T-helper 2 cell treated with Interferon-gamma antibody and Interleukin-4, amounts not matched to agents 100 ng/mL and 5 ng/mL, for 36 hours (primary cell): Measurements from ENCODE around the gene RHOXF1. TPM values are rescaled to one million over a fixed set of nuclear protein-coding genes. Genes with fewer than 3 reads are reported as not detected.
"Not testable (repeated sequence)": the region's sequence is repeated elsewhere in the genome, so short reads cannot be mapped to it uniquely, and the experiment has no call there.

Experiments used
- intact Hi-C: fragments of 100-400 bp; cut with micrococcal nuclease; formaldehyde crosslinking; loops from one replicate; pipeline ENCODE4 v1.15.1; 2023
- total RNA-seq: library from RNA; stranded (reverse); gene quantifications from 2 replicates; pipeline ENCODE4 v1.2.3, GENCODE V29; 2022

Gene RHOXF1, protein sequence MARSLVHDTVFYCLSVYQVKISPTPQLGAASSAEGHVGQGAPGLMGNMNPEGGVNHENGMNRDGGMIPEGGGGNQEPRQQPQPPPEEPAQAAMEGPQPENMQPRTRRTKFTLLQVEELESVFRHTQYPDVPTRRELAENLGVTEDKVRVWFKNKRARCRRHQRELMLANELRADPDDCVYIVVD
- not detected in 2 replicates for total RNA-seq

DNA sequence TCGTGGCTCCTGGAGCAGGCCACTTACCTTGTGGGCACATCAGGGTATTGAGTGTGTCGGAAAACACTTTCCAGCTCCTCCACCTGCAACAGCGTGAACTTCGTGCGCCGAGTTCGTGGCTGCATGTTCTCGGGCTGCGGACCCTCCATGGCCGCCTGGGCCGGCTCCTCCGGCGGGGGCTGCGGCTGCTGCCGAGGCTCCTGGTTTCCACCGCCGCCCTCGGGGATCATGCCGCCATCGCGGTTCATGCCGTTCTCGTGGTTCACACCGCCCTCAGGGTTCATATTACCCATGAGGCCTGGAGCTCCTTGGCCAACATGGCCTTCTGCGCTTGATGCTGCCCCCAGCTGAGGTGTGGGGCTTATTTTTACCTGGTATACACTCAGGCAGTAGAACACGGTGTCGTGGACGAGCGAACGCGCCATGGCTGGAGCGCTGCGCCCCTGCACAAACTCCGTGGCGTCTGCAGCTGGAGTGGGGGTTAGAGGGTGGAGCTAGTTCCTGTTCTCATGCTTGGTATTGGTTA, at the start of gene RHOXF1:
Gene RHOXF1, minus strand, starts transcription at position 476 of the 526 bp plus-strand sequence. Its CDS starts 51 bp downstream, at position 425.
- intact Hi-C loops: no loop called here

DNA sequence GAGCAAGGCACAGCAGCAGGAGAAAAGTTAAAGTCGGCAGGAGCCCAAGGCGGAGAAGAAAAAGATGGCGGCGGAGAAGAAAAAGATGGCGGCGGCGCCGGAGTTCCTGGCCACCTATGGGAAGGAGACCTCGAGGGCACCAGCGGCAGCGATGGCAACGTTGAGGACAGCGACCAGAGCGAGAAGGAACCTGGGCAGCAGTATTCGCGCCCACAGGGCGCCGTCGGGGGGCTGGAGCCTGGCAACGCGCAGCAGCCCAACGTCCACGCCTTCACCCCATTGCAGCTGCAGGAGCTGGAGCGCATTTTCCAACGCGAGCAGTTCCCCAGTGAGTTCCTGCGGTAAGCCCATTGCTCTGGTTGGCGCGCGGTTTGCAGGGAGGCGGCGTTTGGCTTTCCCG, 43.4 kb upstream of the RHOXF1 start:
- intact Hi-C loops: not testable (repeated sequence)

DNA sequence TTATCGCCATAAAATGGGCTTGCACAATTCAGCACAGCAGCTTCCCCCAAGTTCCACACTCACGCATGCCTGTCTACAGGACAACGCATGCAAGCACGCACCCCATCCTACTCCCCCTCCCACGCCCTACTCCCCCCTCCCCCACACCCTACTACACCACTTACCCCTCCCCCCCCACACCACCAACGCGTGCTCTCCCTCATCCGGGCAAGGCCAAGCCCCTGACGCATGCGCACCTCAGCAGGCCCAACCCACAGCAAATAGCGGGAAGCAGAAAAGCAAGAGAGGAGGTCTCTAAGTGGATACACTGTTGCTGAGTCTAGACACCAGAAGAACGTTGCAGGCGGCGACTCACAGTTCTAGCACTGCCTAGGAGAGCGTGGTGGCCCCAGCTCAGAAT, 42.6 kb upstream of the RHOXF1 start, which contains the start of gene RHOXF2:
Gene RHOXF2, plus strand, starts transcription at position 301 of the 400 bp plus-strand sequence. CDS start 138 bp downstream, outside the sequence.
- intact Hi-C loops: not testable (repeated sequence)

DNA sequence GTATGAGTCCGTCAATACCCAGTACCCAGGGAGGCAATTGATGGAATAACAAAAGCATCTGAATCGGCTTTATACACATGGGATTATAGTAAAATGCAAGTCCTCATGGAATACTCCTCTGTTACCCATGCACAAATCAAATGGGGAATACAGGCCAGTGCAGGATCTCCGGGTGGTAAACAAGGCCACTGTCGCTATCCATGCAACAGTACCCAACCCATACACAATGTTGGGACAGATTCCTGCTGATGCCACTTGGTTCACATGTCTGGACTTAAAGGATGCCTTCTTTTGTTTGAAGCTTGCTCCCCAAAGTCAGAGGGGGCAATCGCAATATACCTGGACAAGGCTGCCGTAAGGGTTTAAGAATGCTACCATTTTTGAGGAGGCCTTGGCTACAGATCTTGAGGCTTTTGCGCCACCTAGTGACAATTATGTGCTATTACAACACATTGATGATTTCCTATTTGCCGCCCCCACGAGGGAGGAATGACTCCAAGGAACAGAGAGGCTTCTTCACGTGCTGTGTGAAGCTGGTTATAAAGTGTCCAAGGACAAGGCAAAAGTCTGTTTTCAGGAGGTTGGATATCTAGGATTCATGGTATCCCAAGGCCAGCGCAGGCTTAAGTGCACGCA, 34.5 kb upstream of the RHOXF1 start:
- intact Hi-C loops: not testable (repeated sequence)

DNA sequence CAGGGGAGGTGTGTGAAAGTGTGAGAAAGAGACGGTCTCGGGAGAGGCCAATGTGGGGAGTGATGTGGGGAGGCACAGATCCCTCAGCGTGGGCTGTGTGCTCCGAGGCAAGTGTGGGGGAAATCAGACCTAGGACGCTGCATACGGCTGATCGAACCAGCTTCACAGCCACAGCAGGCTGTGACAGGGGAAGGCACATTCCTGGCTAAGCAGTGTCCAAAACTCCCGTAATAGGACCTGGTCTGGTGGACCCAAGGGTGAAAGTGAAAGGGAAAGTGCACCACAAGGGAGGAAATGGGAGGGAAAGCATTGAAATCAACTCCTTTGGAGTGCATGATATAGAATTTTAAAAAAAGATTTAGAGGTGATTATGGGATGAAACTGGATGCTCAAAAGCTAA, 31.8 kb upstream of the RHOXF1 start:
- intact Hi-C loops: no loop called here

DNA sequence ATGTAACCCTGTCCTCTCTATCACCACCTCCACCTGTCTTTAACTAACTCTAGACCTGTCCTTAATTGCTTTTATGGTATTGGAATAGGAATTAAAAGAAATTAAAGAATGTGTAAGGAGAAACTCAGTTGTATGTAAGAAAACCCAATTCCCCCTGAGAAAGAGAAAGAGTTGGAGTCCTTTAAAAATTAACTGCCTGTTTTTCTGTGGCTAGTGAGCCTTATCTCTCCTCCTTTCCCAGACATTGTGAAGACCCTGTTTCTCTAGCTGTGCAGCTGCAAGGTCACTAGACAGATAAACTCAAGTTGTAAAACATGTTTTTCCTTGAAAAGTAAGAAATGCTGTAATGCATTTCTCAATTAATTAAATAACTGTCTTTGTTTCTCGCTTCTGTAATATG, 30.6 kb upstream of the RHOXF1 start:
- intact Hi-C loops: not testable (repeated sequence)

DNA sequence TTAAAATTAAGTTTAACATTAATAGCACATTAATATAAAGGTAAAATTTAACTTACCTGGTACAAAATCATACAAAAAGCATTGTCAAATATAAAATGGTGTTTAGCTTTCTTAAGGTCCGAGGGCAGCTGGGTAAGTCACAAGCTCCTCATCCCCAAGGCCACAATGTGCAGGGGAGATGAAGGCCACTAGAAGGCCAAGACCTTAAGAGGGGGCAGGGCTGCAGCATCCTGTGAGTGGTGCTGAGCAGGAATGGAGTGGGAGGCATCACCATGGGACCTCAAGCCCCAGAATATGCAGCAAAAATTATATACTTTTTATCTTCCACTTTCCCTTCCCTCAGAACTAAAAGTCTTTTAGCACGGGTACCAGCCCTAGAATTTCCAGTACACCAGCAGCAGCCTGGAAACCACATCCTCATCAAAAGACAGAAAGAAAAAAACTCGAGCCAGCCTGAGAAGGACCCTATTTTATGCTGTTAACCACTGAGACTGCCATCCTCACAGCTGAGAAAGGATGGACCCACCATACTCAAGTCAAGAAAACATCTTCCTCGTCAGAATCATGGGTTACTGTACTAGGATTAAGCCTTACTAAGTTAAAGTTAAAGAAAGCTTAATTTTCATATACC, 29.7 kb upstream of the RHOXF1 start:
- intact Hi-C loops: no loop called here

DNA sequence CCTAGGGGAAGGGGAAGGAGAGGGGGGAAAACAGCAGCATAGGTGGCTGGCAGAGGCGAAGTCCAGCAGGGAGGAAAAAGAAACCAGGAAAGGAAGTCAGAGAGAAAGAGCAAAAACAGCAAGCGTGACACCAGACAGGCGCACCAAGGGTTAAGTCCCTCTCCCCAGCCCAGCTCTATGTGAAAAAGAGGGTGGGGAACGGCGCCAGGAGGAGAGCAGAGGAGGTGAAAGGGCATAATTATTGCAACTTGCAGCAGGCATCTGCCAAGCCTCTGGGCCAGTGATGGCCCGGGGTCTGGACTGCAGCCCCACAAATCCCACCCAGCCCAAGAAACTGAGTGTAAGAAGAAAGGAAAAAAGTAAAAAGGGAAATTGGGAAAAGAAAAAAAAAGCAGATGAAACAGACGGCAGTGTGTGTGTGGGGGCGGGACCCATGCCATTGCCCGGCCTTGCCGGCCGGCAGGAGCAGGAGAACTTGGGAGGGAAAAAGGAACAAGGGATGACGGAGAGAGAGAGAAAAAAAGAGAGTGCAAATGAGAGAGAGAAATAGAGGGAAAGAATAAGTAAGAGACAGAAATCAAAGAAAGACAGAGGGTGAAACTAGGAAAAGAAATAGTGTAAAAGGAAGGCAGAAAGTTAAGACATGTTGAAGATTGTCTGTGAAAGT, 28.6 kb upstream of the RHOXF1 start:
- intact Hi-C loops: no loop called here

DNA sequence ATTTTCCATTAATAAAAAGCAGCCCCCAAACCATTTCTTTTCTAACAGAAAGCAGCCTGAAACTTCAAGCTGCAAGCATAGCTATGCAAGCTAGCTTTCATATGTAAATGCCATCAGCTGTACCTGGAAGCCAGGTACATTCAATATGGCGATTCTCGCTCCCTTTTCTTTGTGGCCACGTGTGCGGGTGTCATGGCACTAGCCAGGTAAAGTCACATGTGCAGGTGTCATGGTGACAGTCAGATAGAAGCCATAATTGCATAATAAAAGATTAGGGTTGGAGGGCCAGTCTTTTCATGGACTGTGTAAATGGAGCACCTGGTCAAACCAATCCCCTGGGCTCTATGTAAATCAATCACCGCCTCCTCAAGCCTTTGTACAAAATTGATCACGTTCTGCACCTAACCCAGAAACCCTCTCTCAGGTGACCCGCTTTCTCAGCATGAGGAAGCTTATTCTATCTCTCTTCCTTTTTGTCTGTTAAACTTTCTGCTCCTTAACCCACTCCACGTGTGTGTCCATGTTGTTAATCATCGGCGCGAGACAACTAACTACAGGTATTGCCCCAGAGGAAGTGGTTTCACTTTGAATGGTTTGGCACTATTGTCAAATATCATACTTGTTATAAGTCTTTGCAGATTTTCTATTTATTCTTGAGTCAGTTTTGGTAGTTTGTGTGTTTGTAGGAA, 24.7 kb upstream of the RHOXF1 start:
- intact Hi-C loops: no loop called here

DNA sequence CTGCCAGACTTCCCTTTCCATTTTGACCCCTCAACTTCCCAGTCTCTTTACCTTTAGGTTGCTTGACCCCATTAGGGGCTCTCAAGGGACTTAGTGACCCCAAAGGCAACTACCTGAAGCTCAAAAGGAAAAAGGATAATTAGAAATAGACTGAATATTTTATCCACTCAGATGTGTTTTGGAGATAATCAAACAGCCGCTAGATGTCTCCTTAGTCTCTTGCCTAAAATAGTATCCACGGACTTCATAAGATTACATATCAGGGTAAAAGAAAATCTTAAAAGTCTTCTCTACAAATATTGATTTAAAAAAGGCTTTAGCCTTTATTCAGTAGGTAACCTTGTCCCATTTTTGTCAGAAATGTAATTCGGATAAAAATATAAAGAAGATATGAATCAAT, 21.7 kb upstream of the RHOXF1 start:
- intact Hi-C loops: no loop called here

DNA sequence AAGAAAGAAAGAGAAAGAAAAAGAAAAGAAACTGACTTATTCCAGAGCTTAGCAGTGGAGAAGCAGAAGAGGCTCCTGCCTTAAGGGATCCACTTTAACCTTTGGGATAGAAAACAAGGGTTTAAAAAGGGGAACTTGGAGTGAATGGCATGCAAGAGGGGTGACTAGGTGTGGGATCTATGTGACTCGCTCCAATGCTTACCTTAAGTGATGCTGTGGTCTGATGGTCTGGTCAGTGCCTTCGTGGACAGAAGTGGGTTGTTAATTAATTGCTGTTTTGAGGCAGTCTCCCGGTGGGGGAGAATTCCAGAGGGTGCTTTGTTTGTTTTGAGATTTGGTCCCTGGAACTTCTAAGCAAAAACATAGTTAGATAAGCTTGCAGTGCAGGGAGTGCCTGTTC, 21.1 kb upstream of the RHOXF1 start:
- intact Hi-C loops: no loop called here

DNA sequence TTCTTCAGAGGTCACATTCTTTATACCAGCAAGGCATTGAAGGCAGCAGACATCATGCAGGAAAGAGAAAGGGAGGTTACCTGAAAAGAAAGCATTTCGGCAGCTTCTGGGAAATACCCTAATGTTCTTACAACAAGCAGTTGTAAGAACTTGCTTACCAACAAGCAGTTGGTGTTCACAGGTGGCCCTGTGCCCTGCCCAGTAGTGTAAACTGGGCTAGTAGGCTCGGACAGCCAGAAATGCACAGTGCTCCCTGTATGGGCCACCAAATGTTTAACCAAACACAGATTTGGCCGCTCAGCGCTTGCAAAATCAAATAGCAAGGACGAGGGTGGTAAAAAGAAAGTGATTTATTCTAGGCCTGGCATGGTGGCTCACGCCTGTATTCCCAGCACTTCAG, 20.4 kb upstream of the RHOXF1 start:
- intact Hi-C loops: no loop called here

DNA sequence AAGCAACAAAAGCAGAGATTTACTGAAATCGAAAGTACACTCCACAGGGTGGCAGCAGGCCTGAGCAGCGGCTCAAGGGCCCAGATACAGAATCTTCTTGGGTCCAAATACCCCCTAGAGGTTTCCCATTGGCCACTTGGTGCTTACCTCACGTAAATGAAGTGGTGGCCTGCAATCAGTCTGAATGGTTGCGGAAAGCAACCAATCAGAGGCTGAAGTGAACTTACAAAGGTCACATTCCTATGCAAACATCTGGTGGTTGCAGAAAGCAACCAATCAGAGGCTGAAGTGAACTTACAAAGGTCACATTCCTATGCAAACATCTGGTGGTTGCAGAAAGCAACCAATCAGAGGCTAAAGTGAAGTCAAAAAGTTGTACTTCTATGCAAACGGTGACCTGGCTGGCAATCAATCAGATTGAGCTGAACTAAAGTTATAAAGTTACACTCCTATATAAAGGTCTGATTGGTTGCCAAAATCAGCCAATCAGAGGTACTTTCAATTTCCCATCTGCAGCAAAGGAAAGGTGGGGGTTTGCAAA, 12.7 kb upstream of the RHOXF1 start:
- intact Hi-C loops: not testable (repeated sequence)

DNA sequence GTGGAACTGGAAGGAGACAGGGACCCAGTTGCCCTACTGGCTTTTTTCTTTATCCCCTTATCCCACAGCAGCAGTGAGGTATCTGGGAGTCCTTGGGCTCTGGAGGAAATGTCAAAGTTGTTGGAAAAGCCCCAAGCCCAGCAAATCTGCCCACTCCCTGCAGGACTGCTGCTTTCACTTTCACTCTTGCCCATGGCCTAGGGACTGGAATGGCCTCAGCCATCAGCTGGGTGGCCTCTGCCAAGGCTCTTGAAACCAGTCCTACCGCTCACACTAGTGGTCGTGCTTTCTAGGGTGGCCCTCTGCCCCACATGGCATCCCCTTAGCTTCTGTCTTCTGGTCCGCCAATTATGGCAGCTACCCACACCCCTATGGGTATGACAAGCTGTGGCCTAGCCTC, 9.7 kb upstream of the RHOXF1 start:
- intact Hi-C loops: no loop called here

DNA sequence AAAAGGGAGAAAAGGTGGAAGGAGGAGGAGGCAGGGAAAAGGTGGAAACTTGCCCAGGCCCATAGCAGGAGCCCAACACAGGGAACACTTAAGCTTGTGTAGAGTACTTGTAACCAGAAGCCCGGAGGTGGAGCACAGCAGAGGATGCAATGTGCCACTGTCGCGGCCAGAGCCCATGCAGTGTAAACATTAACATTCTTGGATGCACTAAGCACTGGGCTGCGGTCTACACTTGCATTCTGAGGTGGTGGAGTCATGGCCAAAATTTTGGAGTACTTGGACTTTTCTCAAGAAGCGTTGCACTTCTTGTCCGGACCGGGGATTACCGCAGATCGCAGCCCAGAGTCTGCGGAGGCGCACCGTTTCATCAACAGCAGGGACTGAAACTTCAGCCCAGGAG, 4.5 kb upstream of the RHOXF1 start:
- intact Hi-C loops: no loop called here

DNA sequence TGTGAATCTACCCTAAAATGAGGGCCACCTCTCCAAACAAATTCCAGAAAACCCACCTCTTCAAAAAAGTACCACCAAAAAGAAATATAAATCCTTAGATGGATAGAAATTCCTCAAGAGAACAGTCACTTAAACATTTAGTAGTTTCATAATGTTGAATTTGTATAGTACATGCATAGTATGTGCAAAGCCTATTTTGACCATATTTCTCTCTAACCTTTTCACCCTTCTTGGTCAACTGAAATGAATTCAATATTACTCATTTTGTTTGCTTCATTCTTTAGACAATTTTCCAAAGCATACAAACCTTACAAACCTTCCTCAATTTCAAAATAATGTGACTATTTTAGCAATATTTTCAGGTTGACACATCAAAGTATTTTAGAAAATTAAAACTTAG, 4.1 kb downstream of the RHOXF1 start:
- intact Hi-C loops: no loop called here

DNA sequence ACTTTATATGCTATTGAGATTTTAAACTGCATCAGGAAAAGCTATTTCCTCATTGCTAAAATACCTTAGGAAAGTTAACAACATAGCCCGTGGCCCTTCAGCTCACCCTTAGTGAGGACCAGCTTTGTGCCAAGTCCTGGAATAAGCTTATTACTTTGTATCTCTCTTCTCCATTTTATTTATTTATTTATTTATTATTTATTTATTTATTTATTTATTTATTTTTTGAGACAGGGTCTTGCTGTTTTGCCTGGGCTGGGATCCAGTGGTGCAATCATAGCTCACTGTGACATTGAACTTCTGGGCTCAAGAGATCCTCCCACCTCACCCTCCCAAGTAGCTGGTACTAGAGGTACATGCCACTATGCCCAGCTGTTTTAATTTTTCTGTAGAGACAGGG, 6.3 kb downstream of the RHOXF1 start:
- intact Hi-C loops: no loop called here

DNA sequence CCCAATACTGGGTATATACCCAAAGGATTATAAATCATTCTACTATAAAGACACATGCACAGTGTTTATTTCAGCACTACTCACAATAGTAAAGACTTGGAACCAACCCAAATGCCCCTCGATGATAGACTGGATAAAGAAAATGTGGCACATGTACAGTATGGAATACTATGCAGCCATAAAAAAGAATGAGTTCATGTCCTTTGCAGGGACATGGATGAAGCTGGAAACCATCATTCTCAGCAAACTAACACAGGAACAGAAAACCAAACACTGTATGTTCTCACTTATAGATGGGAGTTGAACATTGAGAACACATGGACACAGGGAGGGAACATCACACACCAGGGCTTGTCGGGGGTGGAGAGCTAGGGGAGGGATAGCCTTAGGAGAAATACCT, 11.0 kb downstream of the RHOXF1 start:
- intact Hi-C loops: not testable (repeated sequence)

DNA sequence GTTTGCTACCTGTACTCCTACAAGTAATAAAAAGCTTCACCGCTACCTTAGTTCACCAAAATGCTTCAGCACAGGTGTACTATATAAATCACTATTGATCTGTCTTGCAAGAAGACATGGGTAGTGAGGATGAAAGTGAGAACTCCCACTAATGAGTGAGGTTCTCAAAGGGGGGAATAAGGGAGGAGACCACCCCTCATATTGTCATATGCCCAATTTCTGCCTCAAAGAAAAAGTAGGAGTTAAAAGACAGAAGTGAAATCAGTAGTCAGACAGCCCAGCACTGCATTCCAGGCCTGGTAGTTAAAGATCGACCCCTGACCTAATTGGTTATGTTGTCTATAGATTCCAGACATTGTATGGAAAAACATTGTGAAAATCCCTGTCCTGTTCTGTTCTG, 14.7 kb downstream of the RHOXF1 start:
- intact Hi-C loops: not testable (repeated sequence)

DNA sequence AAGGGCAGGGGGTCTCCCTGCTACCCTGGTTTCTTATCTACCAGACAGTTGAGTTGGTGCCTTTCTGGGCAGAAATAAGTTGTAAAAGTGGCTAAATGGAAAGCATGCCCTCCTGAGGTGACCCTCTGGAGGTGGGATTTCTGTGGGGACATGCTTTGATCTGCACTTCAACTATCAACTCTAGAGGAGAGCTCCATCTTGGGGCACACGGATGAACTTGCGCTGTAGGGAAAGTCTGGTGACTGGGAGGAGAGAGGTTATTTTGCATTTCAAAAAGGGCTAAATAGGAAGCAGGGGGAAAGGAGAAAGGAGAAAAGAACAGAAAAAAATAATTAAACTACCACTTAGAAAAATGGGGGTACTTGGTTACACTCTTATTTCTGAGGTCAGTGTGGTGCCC, 25.5 kb downstream of the RHOXF1 start:
- intact Hi-C loops: no loop called here
